C4-2B (cell line): ENCODE measurements around the gene MPP7.
"Not testable (repeated sequence)": the region's sequence is repeated elsewhere in the genome, so short reads cannot be mapped to it uniquely, and the experiment has no call there.

Experiments used
- H3K27ac ChIP-seq: fragments of 450-650 bp; 2 replicates; pipeline ENCODE4 v1.5.1; 2017
- CTCF ChIP-seq: fragments of 450-650 bp; conservative IDR thresholded peaks from 2 replicates; pipeline ENCODE4 v1.5.1; 2017; ENCODE audit warnings: mild to moderate bottlenecking
- ZFX ChIP-seq: fragments of 450-650 bp; IDR thresholded peaks from 2 replicates; pipeline ENCODE4 v1.6.1; 2017

MPP7 gene

DNA sequence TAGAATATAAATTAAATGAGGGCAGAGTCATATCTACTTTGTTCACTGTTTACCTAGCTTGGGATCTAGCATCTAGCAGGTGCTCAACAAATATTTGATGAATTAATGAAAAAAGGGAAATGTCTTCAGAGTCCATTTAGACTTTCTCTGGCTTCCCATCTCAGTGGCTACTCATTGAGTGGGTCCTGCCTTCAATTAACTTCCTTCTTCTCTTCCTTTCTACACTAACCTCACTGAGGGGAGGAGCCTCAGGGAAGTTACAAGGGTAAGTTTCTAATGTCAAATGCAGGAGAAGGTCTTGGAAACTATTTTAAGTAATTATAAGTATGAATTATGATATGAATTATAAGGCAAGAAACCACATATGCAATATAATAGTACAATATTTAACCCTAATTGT lies 28.2 kb upstream of the MPP7 start:
- no peak overlapping the region for H3K27ac ChIP-seq
- TF ChIP-seq ZFX (no peak), CTCF (no peak)

GRCh38 chr10:28328346-28328745 lies 25.5 kb upstream of the MPP7 start:
- TF ChIP-seq ZFX (no peak), CTCF (no peak)
- H3K27ac ChIP-seq: no peak overlapping the region

DNA sequence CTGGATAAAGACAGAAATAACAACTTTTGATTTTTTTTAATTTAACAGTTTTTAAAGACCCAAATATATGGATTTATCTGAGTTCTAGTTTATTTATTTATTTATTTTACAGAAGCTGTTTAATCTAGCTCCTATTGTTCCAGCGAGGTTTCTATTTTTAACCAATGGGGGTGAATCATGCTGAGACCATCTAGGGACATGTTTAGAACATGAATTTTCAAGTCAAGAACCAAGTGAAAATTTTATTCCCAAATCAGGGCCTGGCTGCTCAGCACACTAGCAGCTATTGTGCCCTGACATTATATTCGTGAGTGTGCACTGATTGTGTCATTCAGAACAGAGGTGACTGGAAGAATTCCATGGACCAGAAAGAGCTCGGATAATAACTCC lies 24.6 kb upstream of the MPP7 start:
- H3K27ac ChIP-seq: no peak overlapping the region

DNA sequence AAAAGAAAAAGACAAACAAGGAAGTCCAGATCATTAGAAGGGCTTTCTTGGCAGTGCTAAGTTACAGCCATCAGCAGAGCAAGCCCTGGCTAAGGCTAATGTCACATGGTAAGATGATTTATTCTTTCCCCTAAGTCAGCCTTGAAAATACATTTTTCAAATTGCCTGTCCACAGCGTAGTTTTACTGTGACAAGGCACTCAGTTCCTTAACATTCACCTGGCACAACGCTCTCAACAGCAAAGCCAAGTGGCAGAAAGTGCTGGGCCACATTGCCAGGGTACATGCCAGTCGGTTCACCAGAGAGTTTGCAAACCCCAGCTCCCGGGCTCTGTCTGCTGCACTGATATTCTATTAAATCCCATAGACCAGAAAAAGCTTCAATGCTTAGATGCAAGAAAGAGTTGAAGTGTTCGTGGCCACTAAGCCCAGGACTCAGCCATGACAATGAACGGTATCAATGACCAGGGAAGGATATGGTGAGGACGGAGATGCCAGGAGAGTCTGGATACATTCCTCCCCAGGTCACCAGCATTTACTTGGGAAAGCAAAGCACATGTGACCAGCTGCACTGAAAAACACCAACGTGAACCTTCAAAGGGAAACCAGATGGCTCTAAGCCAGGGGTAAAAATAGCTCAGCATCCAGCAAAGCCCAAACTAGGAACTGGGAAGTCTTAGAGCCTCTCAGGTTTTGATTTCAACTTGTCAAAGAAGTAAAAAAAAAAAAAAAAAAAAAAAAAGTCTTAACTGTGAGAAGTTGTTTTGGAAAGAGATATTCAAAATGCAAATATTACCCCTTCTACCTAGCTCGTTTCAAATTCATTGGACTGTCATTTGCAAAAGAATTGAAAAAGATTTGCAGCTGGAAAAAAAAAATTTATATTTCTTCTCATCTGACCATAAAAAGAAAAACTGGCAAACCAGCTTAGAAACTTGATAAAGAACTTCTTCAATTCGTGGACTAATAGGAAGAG lies 23.9 kb upstream of the MPP7 start:
- no peak overlapping the region for H3K27ac ChIP-seq
- TF ChIP-seq ZFX: no peak

More for the DNA sequence above, 24.6 kb upstream of the MPP7 start:
- TF ChIP-seq ZFX: no peak
- TF ChIP-seq CTCF: no peak

GRCh38 chr10:28320799-28321198 lies 17.9 kb upstream of the MPP7 start:
- no peak for TF ChIP-seq ZFX
- no peak for TF ChIP-seq CTCF
- H3K27ac ChIP-seq: no peak overlapping the region

- TF ChIP-seq CTCF (no peak), ZFX (no peak)
- H3K27ac ChIP-seq: no peak overlapping the region
Observed at GRCh38 chr10:28320090-28320489, 17.2 kb upstream of the MPP7 start.

GRCh38 chr10:28319061-28319460 lies 16.2 kb upstream of the MPP7 start:
- H3K27ac ChIP-seq: not testable (repeated sequence)

DNA sequence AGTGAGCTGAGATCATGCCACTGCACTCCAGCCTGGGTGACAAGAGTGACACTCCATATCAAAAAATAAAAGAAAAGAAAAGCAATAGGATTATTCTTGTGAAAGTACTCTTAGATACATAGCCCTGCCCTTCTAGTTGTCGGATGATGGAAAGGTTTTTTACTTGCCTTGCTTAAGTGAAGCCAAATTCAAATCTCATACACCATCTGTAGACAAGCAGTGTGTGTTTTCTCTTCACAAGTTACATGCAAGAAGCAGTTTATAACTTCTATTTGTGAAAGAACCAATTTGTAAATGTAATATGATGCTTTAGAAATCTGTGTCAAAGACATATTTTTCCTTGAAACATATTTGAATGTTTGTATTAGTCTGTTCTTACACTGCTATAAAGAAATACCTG lies 15.8 kb upstream of the MPP7 start:
- no peak overlapping the region for H3K27ac ChIP-seq
- no peak for TF ChIP-seq ZFX
- no peak for TF ChIP-seq CTCF
